Measurements from ENCODE around the gene CCDC50. TPM values are rescaled to one million over a fixed set of nuclear protein-coding genes. Genes with fewer than 3 reads are reported as not detected.

CCDC50 gene
- polyA plus RNA-seq, 3 donors = 59.5 to 62.9 (median 61.1) TPM

GRCh38 chr3:191343115-191343514 is 13.9 kb downstream of the CCDC50 start:
- DNase-seq = no peak

- DNase-seq = no peak
Measured at GRCh38 chr3:191343913-191344312, 14.7 kb downstream of the CCDC50 start.

GRCh38 chr3:191345334-191345733 is 16.1 kb downstream of the CCDC50 start:
- no peak for DNase-seq

- no peak for DNase-seq
Measured at GRCh38 chr3:191347228-191347627, 18.0 kb downstream of the CCDC50 start.

- no peak for DNase-seq
Measured at GRCh38 chr3:191348098-191348497, 18.9 kb downstream of the CCDC50 start.

GRCh38 chr3:191350396-191351090 is 21.3 kb downstream of the CCDC50 start:
- DNase-seq = peak; percentile 35

GRCh38 chr3:191352014-191352413 is 22.8 kb downstream of the CCDC50 start:
- DNase-seq = no peak

GRCh38 chr3:191353022-191353777 is 24.0 kb downstream of the CCDC50 start:
- no peak for DNase-seq

- no peak for DNase-seq
Measured at GRCh38 chr3:191355406-191355805, 26.2 kb downstream of the CCDC50 start.

GRCh38 chr3:191356631-191357439 is 27.6 kb downstream of the CCDC50 start:
- no peak for DNase-seq

GRCh38 chr3:191357909-191358308 is 28.7 kb downstream of the CCDC50 start:
- no peak for DNase-seq

- no peak for DNase-seq
Measured at GRCh38 chr3:191358929-191359328, 29.7 kb downstream of the CCDC50 start.

GRCh38 chr3:191360620-191361019 is 31.4 kb downstream of the CCDC50 start:
- DNase-seq = no peak

- no peak for DNase-seq
Measured at GRCh38 chr3:191361456-191361855, 32.3 kb downstream of the CCDC50 start.

- DNase-seq = no peak
Measured at GRCh38 chr3:191362037-191362436, 32.8 kb downstream of the CCDC50 start.

- no peak for DNase-seq
Measured at GRCh38 chr3:191362524-191363090, 33.4 kb downstream of the CCDC50 start.

GRCh38 chr3:191363221-191363620 is 34.0 kb downstream of the CCDC50 start:
- no peak for DNase-seq

GRCh38 chr3:191366675-191367074 is 37.5 kb downstream of the CCDC50 start:
- DNase-seq = no peak

- DNase-seq = no peak
Measured at GRCh38 chr3:191368755-191369615, 39.8 kb downstream of the CCDC50 start.

- no peak for DNase-seq
Measured at GRCh38 chr3:191369616-191370010, 40.4 kb downstream of the CCDC50 start.

- DNase-seq = no peak
Measured at GRCh38 chr3:191372122-191372521, 42.9 kb downstream of the CCDC50 start.

Measured in renal pelvis (tissue), 4 donors.